ENCODE data around the gene STAB2. TPM values are rescaled to one million over a fixed set of nuclear protein-coding genes. Genes with fewer than 3 reads are reported as not detected.

The STAB2 gene
- total and polyA plus RNA-seq, 2 of the 8 experiments (the other 6 are each of a cell fraction or from before 2014, with no cell fraction given), result not detected

- TF ChIP-seq RFX5 (IDR thresholded peaks at IDR 0.05; ENCODE audit: borderline replicate concordance, low read depth, low read length) (no peak), MAX (IDR thresholded peaks at IDR 0.05) (no peak), TEAD4 (IDR thresholded peaks at IDR 0.05; ENCODE audit: low read depth, low read length) (no peak), RAD21 (IDR thresholded peaks at IDR 0.05 in 1 of 2, conservative IDR thresholded peaks at IDR 0.05 in 1 of 2; ENCODE audit: low read depth in 2 of 2, low read length in 2 of 2) (no peak), CHD2 (IDR thresholded peaks at IDR 0.05; ENCODE audit: low read length) (no peak), CBX5 (IDR thresholded peaks at IDR 0.05; ENCODE audit: low read depth, low read length) (no peak)
Measured at GRCh38 chr12:103542078-103542477, 45.0 kb upstream of the STAB2 start (continued).
